ENCODE measurements around the gene PSMG2.
A peak's percentile ranks its signal among the peaks of the same experiment; 100 is the strongest.

The PSMG2 gene

GRCh38 chr18:12702221-12703095 is at the start of gene PSMG2, which contains the start of gene CEP76:
Gene PSMG2, plus strand, starts transcription at chr18:12703042. Its CDS starts 66 bp downstream, at chr18:12703108.
Gene CEP76, minus strand, starts transcription at chr18:12702723. Its CDS starts 175 bp downstream, at chr18:12702548.
- Histone ChIP-seq H3K27me3 (ENCODE audit: control insufficient read depth, insufficient read depth, low read length) (no peaks in the 10 kb centered on the region), H3K4me3 (ENCODE audit: low read length) (peak within 1 kb of the TSS; percentile 99), H3K9ac (ENCODE audit: low read length) (peak within 1 kb of the TSS; percentile 96), H3K27ac (ENCODE audit: low read depth, low read length) (peak within 1 kb of the TSS; percentile 99), H3K4me1 (ENCODE audit: control insufficient read depth, insufficient read depth, low read length) (peaks cover 14% of the 10 kb centered on the region), H3K36me3 (ENCODE audit: control insufficient read depth, insufficient read depth, low read length) (peaks cover 3% of the 10 kb centered on the region)

- Histone ChIP-seq H3K36me3 (ENCODE audit: control insufficient read depth, insufficient read depth, low read length) (no peaks in the 10 kb centered on the region), H3K9ac (ENCODE audit: low read length) (no peak overlapping the region), H3K4me1 (ENCODE audit: control insufficient read depth, insufficient read depth, low read length) (no peaks in the 10 kb centered on the region), H3K27me3 (ENCODE audit: control insufficient read depth, insufficient read depth, low read length) (no peaks in the 10 kb centered on the region), H3K27ac (ENCODE audit: low read depth, low read length) (no peak overlapping the region), H3K4me3 (ENCODE audit: low read length) (no peak overlapping the region)
Observed at GRCh38 chr18:12654971-12655370, 47.9 kb upstream of the PSMG2 start.

GRCh38 chr18:12656605-12656937 is 46.3 kb upstream of the PSMG2 start:
- Histone ChIP-seq H3K4me1 (ENCODE audit: control insufficient read depth, insufficient read depth, low read length) (no peaks in the 10 kb centered on the region), H3K36me3 (ENCODE audit: control insufficient read depth, insufficient read depth, low read length) (no peaks in the 10 kb centered on the region), H3K4me3 (ENCODE audit: low read length) (peak overlapping the region; percentile 61), H3K9ac (ENCODE audit: low read length) (no peak overlapping the region), H3K27ac (ENCODE audit: low read depth, low read length) (peak overlapping the region; percentile 72), H3K27me3 (ENCODE audit: control insufficient read depth, insufficient read depth, low read length) (no peaks in the 10 kb centered on the region)

- H3K27me3 ChIP-seq (ENCODE audit: control insufficient read depth, insufficient read depth, low read length) = no peaks in the 10 kb centered on the region
- H3K4me3 ChIP-seq (ENCODE audit: low read length) = peak overlapping the region; percentile 61
- peak overlapping the region; percentile 72 for H3K27ac ChIP-seq (ENCODE audit: low read depth, low read length)
- no peak overlapping the region for H3K9ac ChIP-seq (ENCODE audit: low read length)
- H3K36me3 ChIP-seq (ENCODE audit: control insufficient read depth, insufficient read depth, low read length) = no peaks in the 10 kb centered on the region
- H3K4me1 ChIP-seq (ENCODE audit: control insufficient read depth, insufficient read depth, low read length) = no peaks in the 10 kb centered on the region
Observed at GRCh38 chr18:12656938-12657683, 45.7 kb upstream of the PSMG2 start.

- peak within 1 kb of the TSS; percentile 61 for H3K4me3 ChIP-seq (ENCODE audit: low read length)
- H3K27ac ChIP-seq (ENCODE audit: low read depth, low read length) = peak within 1 kb of the TSS; percentile 72
- no peak within 1 kb of the TSS for H3K9ac ChIP-seq (ENCODE audit: low read length)
- H3K36me3 ChIP-seq (ENCODE audit: control insufficient read depth, insufficient read depth, low read length) = no peaks in the 10 kb centered on the region
- no peaks in the 10 kb centered on the region for H3K27me3 ChIP-seq (ENCODE audit: control insufficient read depth, insufficient read depth, low read length)
- no peaks in the 10 kb centered on the region for H3K4me1 ChIP-seq (ENCODE audit: control insufficient read depth, insufficient read depth, low read length)
Observed at GRCh38 chr18:12657684-12658425, 45.0 kb upstream of the PSMG2 start, which contains the start of gene SPIRE1. Gene SPIRE1, minus strand, starts transcription at chr18:12658107. Its CDS starts 241 bp downstream, at chr18:12657866.

GRCh38 chr18:12658426-12659138 is 44.3 kb upstream of the PSMG2 start:
- Histone ChIP-seq H3K27ac (ENCODE audit: low read depth, low read length) (peak overlapping the region; percentile 72), H3K4me3 (ENCODE audit: low read length) (peak overlapping the region; percentile 61), H3K36me3 (ENCODE audit: control insufficient read depth, insufficient read depth, low read length) (no peaks in the 10 kb centered on the region), H3K4me1 (ENCODE audit: control insufficient read depth, insufficient read depth, low read length) (no peaks in the 10 kb centered on the region), H3K9ac (ENCODE audit: low read length) (no peak overlapping the region), H3K27me3 (ENCODE audit: control insufficient read depth, insufficient read depth, low read length) (no peaks in the 10 kb centered on the region)

- H3K27ac ChIP-seq (ENCODE audit: low read depth, low read length) = no peak overlapping the region
- no peaks in the 10 kb centered on the region for H3K27me3 ChIP-seq (ENCODE audit: control insufficient read depth, insufficient read depth, low read length)
- H3K9ac ChIP-seq (ENCODE audit: low read length) = no peak overlapping the region
- no peak overlapping the region for H3K4me3 ChIP-seq (ENCODE audit: low read length)
- no peaks in the 10 kb centered on the region for H3K36me3 ChIP-seq (ENCODE audit: control insufficient read depth, insufficient read depth, low read length)
- no peaks in the 10 kb centered on the region for H3K4me1 ChIP-seq (ENCODE audit: control insufficient read depth, insufficient read depth, low read length)
Observed at GRCh38 chr18:12659904-12660605, 42.8 kb upstream of the PSMG2 start.

GRCh38 chr18:12668041-12668440 is 34.8 kb upstream of the PSMG2 start:
- H3K4me1 ChIP-seq (ENCODE audit: control insufficient read depth, insufficient read depth, low read length) = no peaks in the 10 kb centered on the region
- no peak overlapping the region for H3K27ac ChIP-seq (ENCODE audit: low read depth, low read length)
- H3K36me3 ChIP-seq (ENCODE audit: control insufficient read depth, insufficient read depth, low read length) = no peaks in the 10 kb centered on the region
- H3K27me3 ChIP-seq (ENCODE audit: control insufficient read depth, insufficient read depth, low read length) = no peaks in the 10 kb centered on the region
- no peak overlapping the region for H3K4me3 ChIP-seq (ENCODE audit: low read length)
- H3K9ac ChIP-seq (ENCODE audit: low read length) = no peak overlapping the region

GRCh38 chr18:12679183-12679786 is 23.6 kb upstream of the PSMG2 start:
- Histone ChIP-seq H3K27ac (ENCODE audit: low read depth, low read length) (peak overlapping the region; percentile 74), H3K4me3 (ENCODE audit: low read length) (peak overlapping the region; percentile 50), H3K9ac (ENCODE audit: low read length) (no peak overlapping the region), H3K4me1 (ENCODE audit: control insufficient read depth, insufficient read depth, low read length) (no peaks in the 10 kb centered on the region), H3K36me3 (ENCODE audit: control insufficient read depth, insufficient read depth, low read length) (no peaks in the 10 kb centered on the region), H3K27me3 (ENCODE audit: control insufficient read depth, insufficient read depth, low read length) (no peaks in the 10 kb centered on the region)

GRCh38 chr18:12686100-12686499 is 16.7 kb upstream of the PSMG2 start:
- H3K4me1 ChIP-seq (ENCODE audit: control insufficient read depth, insufficient read depth, low read length) = no peaks in the 10 kb centered on the region
- H3K27ac ChIP-seq (ENCODE audit: low read depth, low read length) = no peak overlapping the region
- H3K4me3 ChIP-seq (ENCODE audit: low read length) = no peak overlapping the region
- H3K27me3 ChIP-seq (ENCODE audit: control insufficient read depth, insufficient read depth, low read length) = no peaks in the 10 kb centered on the region
- no peaks in the 10 kb centered on the region for H3K36me3 ChIP-seq (ENCODE audit: control insufficient read depth, insufficient read depth, low read length)
- H3K9ac ChIP-seq (ENCODE audit: low read length) = no peak overlapping the region

GRCh38 chr18:12689256-12689850 is 13.5 kb upstream of the PSMG2 start:
- Histone ChIP-seq H3K4me3 (ENCODE audit: low read length) (no peak overlapping the region), H3K27me3 (ENCODE audit: control insufficient read depth, insufficient read depth, low read length) (no peaks in the 10 kb centered on the region), H3K27ac (ENCODE audit: low read depth, low read length) (no peak overlapping the region), H3K9ac (ENCODE audit: low read length) (no peak overlapping the region), H3K36me3 (ENCODE audit: control insufficient read depth, insufficient read depth, low read length) (no peaks in the 10 kb centered on the region), H3K4me1 (ENCODE audit: control insufficient read depth, insufficient read depth, low read length) (no peaks in the 10 kb centered on the region)
